Coronary artery (tissue), 2 donors: ENCODE measurements around the gene LILRB4.
"Not testable (repeated sequence)": the region's sequence is repeated elsewhere in the genome, so short reads cannot be mapped to it uniquely, and the experiment has no call there.

Experiments
- DNase-seq: peaks from one replicate; pipeline ENCODE4 v3.0.0-alpha.2; 2017; ENCODE audit warnings: low spot score
- H3K27ac ChIP-seq, 2 donors: fragments of 200-600 bp; sonication (generic); one replicate each; pipeline ENCODE4 v1.5.1; 2016 to 2019
- H3K4me3 ChIP-seq: fragments of 200-600 bp; sonication (generic); 2 replicates; pipeline ENCODE4 v1.5.1; 2016; ENCODE audit warnings: mild to moderate bottlenecking, moderate library complexity
- CTCF ChIP-seq: fragments of 200-600 bp; sonication (generic); IDR thresholded peaks from one replicate; pipeline ENCODE4 v1.5.1; 2019; ENCODE audit warnings: antibody characterized with exemption

Gene LILRB4

GRCh38 chr19:54670576-54671357, 8.0 kb downstream of the LILRB4 start:
- DNase-seq, result no peak
- H3K27ac ChIP-seq, result no peak overlapping the region
- no peak for TF ChIP-seq CTCF
- no peak overlapping the region for H3K4me3 ChIP-seq

- no peak for DNase-seq
- TF ChIP-seq CTCF, result no peak
- no peak overlapping the region for H3K4me3 ChIP-seq
- H3K27ac ChIP-seq, result no peak overlapping the region
These were observed 10.4 kb downstream of the LILRB4 start for GRCh38 chr19:54673222-54673621.

GRCh38 chr19:54674021-54674617, 11.3 kb downstream of the LILRB4 start:
- no peak for DNase-seq
- Histone ChIP-seq H3K27ac (no peak overlapping the region), H3K4me3 (no peak overlapping the region)
- TF ChIP-seq CTCF, result no peak

- TF ChIP-seq CTCF, result peak; percentile 73
- H3K4me3 ChIP-seq, DNase-seq, H3K27ac ChIP-seq: not testable (repeated sequence)
These were observed 13.5 kb downstream of the LILRB4 start for GRCh38 chr19:54676210-54676834.

- no peak for TF ChIP-seq CTCF
- H3K27ac ChIP-seq, result no peak overlapping the region
These were observed 14.4 kb downstream of the LILRB4 start for GRCh38 chr19:54677217-54677616.

GRCh38 chr19:54681596-54681995, 18.8 kb downstream of the LILRB4 start:
- DNase-seq, H3K4me3 ChIP-seq, H3K27ac ChIP-seq: not testable (repeated sequence)

More at GRCh38 chr19:54677217-54677616, 14.4 kb downstream of the LILRB4 start:
- DNase-seq, result no peak
- no peak overlapping the region for H3K4me3 ChIP-seq

- TF ChIP-seq CTCF, result no peak
- Histone ChIP-seq H3K4me3 (no peak overlapping the region), H3K27ac (no peak overlapping the region)
- DNase-seq, result no peak
These were observed 19.6 kb downstream of the LILRB4 start for GRCh38 chr19:54682306-54682856.
